Activated CD4-positive, alpha-beta T cell treated with anti-CD3 and anti-CD28 coated beads, Interleukin-2, amount 50 U/mL, for 16 hours (primary cell): ENCODE data around the gene SLC13A3.

ENCODE experiments used
- DNase-seq: peaks from one replicate; pipeline ENCODE4 v3.0.0-alpha.2; 2020

Gene SLC13A3, protein sequence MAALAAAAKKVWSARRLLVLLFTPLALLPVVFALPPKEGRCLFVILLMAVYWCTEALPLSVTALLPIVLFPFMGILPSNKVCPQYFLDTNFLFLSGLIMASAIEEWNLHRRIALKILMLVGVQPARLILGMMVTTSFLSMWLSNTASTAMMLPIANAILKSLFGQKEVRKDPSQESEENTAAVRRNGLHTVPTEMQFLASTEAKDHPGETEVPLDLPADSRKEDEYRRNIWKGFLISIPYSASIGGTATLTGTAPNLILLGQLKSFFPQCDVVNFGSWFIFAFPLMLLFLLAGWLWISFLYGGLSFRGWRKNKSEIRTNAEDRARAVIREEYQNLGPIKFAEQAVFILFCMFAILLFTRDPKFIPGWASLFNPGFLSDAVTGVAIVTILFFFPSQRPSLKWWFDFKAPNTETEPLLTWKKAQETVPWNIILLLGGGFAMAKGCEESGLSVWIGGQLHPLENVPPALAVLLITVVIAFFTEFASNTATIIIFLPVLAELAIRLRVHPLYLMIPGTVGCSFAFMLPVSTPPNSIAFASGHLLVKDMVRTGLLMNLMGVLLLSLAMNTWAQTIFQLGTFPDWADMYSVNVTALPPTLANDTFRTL

DNA sequence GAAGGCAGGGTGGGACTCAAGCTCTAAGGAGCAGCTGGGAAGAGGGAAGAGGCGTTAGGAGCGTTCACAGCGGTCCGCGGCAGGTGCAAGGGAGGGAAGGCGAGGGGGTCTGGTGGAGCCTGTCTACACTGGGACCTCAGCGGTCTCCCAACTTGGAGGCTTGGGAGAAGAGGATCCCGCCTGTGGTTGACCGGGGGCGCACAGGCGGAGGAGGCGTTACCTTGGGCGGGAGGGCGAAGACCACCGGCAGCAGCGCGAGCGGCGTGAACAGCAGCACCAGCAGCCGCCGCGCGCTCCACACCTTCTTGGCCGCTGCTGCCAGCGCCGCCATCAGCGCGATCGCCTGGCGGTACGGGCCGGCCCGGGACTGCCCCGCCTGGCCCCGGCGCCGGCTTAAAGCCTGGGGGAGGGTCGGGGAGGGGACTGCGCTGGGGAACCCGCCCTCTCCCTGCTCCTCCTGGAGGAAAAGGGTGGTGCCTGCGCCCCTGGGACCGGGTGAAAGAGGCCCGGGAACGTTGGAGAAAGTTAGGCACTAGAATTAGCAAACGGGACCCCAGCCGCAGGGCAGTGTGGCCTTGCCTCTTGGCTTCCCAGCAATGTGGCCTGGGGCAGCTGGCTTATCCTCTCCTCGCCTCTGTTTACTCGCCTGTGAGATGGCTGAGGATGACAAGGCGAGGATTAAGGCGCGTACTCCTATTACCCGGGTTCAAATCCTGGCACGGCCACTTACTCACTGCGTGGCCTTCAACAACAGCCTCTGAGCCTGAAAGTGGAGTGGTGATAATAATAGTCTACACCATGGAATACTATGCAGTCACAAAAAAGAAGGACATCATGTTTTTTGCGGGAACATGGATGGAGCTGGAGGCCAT lies at the start of gene SLC13A3:
Gene SLC13A3, minus strand, starts transcription at position 369 of the 872 bp plus-strand sequence. Its CDS starts 38 bp downstream, at position 331.
- DNase-seq = no peak

DNA sequence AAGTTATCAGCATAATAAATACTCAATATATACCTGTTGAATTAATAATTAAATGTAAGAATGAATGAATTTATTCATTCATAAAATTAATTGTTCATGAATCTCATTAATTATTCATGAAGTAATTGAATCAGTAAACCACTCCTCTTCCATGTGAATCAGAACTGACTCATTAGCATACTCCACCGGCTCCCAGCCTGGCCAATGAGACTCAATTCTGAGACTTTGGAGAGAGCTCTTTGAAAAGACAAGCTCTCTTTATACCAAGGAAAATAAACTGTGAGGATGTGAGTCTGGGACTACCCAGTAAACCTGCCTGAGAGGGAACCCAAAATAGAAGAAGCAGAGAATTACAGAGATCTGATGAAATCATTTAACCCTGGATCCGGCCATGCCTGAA lies 49.8 kb upstream of the SLC13A3 start:
- no peak for DNase-seq

DNA sequence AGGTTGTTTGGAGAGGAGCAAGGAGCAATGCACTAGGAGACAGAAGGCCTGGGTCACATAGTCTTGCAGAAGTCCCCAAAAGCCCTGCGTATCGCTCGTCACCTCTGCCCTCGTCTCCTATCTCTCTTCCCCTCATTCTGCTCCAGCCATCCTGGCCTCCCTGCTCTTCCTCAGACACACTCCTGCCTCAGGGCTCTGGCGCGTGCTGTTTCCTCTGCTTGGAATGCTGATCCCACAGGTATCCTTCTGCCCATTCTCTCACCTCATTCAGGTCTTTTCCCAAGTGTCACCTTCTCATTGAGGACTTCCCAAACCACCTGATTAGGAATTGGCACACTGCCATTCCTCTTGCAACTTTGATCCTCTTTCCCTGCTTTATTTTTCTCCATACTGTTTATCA lies 49.2 kb upstream of the SLC13A3 start:
- DNase-seq = no peak

DNA sequence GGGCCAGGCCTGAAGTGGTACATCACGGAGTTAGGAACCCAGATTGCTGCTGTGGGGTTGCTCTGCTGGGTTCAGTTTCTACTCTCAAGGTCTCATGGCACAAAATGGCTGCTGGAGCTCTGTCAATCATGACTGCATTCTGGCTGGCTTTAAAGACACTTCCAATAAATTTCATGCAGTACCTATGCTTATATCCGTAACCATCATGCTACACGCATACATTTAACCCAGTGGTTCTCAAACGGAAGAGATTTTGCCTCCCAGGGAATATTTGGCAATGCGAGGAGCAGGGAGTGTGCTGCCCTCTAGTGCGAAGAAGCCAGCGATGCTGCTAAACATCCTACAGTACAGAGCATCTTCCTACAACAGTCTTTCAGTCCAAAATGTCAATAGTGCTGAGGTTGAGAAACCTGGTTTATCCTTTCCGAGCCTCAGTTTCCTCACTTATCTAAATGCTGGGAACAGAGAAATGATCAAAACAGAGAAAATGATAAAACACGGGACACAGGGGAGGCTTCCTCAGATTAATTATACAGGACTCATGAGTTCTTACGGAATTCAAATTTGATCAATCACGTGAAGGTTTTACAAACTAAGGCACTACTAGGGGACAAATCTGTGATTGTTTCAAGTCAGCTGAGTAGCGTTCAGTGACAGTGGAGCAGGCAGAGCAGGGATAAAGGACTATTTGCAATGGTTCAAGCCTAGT lies 48.5 kb upstream of the SLC13A3 start:
- peak; percentile 27 for DNase-seq

DNA sequence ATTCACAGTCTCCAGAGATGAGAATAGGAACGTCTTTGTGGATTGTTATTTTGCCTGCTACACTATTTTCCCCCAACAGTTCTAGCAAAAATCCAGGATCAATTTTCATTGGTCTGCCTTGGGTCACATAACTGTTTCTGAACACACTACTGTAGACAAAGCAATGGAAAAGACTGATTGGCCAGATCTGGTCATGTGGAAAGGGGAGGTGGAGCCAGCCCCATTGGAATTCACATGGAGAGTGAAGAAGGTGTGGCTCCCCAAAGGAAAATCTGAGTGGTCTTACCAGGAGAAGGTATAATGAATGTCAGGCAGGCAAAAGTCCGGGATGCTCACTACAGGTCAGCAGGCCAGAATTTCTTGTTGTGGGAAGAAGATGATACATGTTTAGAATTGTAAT lies 47.5 kb upstream of the SLC13A3 start:
- no peak for DNase-seq

DNA sequence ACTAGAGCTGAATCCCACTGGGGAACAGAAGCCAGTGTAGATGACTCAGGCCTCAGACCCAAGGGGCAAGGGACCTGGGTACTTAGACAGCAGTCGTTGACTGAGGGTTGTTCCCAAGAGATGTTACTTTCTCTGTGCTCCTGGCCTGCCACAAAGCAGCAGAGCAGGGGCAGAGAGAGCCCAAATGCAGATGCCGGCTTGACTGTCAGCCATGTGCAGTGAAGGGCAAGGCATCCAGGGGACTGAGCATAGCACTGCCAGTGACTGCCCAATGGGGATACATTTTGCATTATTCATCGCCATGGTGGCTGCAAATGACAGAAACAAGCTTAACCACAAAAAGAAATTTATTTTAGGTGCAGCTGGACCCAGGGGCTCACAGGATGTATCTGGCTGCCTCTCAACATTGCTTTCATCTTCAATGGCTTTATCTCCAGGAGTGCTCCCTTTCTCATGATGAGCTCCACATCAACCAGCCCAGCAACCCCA lies 45.6 kb upstream of the SLC13A3 start:
- DNase-seq = no peak

DNA sequence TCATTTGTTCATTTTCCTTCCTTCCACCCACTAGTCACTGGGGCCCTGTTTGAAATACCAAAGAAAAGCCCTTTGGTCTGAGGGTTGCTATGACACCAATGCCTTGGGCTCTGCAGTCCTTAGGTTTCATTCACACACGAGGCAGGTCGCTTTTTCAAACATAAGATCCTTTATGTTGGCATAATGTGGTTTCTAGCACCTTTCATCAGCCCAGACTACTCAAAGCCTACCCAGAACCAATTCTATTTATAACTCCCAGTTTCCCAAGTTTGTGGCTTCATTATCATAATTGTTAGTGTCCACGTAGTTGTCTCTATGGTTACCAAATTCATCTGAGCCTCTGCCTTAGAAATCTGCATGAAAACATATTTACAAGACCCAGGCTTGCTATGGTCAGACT lies 44.6 kb upstream of the SLC13A3 start:
- no peak for DNase-seq

DNA sequence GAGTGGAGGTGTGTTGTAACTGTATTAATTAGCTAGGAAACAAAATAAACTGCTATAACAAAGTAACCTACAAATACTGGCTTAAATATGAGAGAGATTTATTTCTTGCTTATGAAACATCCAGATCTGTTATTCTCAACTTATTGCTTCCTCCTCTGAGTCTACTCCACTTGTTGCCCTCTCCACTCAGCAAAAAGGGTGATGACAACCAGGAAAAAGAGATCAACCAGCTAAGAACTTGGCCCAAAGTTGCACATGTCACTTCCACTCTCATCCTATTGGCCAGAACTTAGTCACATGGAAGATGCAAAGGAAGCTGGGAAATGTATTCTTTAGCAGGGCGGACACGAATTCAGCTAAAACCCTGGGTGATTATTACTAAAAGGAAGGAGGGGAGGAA lies 43.2 kb upstream of the SLC13A3 start:
- DNase-seq = peak; percentile 16

DNA sequence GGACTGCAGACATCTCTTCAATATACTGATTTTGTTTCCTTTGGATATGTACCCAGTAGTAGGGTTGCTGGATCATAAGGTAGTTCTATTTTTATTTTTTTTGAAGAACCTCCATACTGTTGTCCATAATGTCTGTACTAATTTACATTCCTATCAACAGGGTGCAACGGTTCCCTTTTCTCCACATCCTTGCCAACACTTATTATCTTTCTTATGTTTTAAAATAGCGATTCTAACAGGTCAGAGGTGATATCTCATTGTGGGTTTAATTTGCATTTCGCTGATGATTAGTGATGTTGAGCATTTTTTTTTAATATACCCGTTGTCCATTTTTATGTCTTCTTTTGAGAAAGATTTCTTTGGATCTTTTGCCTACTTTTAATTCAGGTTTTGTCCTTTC lies 39.9 kb upstream of the SLC13A3 start:
- no peak for DNase-seq

DNA sequence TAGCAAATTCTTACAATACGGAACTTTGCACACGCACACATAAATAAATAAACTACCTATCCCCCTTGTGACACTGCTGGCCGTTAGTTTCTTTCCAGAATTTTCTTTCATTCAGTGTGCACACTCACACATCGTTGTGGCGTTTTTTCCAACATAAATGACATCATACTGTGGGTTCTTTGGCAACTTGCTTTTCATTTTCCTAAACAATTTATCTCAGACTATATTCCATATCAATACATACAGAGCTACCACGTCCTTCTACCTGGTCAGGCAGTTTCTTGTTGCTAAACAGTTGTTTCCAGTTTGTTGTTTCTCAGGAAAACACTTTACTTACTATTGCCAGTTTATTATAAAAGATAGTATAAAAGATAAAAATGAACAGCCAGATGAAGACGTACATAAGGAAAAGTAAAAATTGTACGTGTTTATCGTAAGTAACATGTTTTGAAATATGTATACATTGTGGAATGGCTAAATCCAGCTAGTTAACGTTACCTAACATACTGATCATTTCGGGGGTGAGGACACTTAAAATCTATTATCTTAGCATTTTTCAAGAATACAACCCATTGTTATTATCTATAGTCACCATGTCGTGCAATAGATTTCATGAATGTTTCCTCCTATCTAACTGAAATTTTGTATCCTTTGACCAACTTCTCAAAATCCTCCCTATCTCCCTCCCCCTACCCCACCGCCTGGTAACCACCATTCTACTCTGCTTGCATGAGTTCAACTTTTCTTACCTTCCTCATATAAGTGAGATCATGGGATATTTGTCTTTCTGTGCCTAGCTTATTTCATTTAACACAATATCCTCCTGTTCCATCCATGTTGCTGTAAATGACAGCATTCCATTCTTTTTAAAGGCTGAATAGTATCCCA lies 39.2 kb upstream of the SLC13A3 start:
- no peak for DNase-seq

DNA sequence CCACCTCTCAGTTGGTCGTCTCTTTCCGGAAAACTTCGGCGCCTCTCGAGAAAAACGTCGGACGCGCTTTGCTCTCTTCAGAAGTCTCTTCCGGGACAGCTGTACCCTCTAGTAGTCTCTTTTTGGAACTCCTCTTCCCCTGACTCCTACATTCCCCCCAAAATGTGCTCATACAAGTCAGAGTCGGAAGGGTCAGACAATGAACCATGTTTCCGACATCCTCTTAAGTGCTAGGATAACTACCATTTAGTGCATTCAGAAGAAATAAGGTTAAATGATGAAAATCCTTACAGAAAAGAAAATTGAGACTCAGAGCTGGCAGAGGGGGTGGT lies 38.5 kb upstream of the SLC13A3 start:
- no peak for DNase-seq

DNA sequence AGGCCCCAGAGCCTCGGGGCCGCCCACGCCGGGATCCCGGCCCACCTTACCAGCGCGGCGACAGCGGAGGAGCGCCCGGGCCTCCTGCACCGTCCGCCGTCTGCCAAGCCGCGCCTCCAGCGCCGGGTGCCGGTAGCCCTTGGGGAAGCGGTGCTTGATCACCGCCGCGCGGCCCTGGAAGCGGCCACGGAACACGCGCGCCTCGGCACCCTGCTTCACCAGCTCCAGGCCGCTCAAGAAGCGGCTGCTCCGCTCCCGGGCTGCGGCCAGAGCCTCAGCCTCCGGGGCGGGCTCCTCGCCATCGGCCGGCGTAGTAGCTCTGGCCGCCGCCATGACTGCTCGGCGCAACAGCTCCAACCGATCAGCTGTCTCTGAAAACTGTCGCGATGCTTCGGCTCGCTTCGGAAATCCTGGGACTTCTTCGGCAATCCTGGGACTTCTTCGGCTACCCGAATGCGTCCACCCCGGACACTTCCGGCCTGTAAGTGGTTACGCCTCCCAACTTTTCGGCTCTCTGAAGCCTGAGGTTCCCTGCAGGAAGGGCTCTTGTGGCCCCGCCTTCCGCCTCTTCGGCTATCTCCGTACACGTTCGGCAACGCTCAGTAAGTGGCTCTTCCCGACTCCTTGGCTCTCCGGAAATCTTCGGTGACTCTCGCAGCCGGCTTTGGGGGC lies 38.0 kb upstream of the SLC13A3 start, which contains the start of gene TP53RK:
Gene TP53RK, minus strand, starts transcription at position 363 of the 672 bp plus-strand sequence. Its CDS starts 30 bp downstream, at position 333.
- peak; percentile 99 for DNase-seq

DNA sequence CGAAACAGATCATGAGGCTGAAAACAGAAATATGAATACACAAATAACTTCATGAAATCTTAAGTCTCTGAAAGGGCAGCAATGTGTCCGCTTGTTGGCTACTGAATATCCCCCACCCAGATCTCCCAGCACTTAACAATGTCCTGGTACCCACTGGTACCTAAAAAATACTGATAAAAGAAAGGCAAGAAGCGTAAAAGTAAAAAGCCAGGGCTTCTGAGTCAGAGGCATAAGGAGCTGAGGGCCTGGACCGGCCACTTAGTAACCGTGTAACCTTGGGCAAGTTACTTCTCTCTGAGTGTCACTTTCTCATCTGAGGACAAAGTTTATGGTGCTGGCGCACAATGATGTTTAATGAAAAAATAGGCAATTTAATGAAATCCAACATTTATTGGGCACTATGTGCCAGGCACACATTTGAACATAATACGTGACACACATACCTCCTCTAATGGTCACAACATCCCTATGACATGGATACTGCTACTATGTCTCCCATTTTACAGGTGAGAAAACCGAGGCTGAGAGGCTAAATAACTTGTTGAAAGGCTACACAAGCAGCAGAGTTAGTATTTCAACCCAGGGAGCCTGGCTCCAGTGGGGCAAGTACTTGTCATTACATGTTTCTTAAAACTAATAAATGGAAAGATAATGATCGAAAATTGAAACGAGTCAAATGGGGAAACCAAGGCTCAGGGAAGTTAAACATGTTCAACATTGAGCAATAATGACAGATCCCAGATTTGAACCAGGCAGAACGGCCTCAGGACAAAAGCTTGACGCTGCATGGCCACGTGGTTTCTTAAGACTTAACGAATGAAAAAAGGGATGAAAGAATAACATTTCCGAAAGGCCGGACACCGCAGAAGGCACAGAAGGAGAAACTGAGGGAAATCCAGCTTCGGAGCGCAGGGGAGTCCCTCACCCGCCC lies 37.2 kb upstream of the SLC13A3 start:
- no peak for DNase-seq

DNA sequence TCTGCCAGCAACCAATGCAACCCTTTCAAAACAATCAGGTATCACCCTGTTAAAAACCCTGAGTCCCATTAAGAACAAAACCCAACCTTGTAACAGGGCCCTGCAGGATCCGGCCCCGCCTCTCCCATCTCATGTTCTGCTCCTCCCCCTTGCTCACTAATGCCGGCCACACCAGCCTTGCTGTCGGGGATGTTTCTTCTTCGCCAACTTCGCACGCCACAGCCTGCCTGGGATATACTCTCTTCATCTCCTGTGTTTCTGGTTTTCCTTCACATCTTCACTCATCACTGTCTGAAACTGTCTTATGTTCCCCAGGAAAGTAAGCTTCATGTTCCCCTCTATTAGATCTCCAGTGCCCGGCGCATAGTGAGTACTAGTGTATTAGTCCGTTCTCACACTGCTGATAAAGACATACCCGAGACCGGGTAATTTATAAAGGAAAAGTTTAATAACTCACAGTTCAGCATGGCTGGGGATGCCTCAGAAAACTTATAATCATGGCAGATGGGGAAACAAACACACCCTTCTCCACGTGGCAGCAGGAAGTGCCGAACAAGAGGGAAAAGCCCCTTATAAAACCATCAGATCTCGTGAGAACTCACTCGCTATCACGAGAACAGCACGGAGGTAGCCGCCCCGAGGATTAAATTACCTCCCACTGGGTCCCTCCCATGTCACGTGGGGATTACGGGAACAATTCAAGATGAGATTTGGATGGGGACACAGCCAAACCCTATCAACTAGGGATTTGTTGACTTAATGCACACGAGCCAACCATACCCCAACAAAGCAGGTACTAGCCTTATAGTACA lies 32.9 kb upstream of the SLC13A3 start:
- DNase-seq = no peak

DNA sequence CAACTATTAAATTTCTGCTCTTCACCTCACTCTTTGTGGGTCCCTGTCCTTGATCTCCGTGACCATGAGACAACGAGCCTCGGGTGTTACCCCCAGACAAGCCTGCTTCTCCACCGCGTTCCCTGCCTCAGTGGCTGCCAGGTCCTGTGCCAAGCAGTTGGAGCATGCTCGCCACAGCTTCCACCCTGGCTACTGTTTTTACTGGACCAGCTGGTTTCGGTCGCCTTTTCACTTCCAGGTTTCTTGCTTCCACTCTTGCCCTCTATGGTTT lies 32.3 kb upstream of the SLC13A3 start:
- no peak for DNase-seq

DNA sequence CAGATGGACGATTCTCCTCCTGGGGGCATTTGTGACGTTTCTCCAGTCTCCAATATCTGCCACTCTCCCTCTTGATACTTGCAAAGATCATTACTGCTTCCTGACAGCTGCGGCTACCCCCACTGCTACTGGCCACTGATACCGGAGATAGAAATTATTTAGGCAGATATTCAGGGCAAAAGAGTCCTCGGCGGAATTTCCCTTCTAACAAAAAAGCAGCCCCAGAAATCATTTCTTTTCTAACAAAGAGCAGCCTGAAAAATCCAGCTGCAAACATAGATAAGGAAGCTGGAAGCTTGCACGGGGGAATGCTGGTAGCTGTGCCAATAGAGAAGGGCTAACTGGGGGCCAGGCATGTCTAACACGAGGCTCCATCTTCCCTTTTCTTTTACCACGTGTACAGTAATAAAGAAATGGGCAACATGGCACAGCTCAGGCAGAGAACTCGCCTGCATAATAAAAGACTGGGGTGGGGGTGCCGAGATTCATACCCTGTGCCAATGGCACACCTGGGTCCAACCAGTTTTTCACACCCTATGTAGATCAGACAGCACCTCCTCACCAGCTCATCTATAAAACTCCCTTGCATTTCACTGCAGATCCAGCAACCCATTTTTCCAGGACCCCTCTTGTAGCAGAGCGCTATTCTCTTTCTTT lies 31.9 kb upstream of the SLC13A3 start:
- no peak for DNase-seq

DNA sequence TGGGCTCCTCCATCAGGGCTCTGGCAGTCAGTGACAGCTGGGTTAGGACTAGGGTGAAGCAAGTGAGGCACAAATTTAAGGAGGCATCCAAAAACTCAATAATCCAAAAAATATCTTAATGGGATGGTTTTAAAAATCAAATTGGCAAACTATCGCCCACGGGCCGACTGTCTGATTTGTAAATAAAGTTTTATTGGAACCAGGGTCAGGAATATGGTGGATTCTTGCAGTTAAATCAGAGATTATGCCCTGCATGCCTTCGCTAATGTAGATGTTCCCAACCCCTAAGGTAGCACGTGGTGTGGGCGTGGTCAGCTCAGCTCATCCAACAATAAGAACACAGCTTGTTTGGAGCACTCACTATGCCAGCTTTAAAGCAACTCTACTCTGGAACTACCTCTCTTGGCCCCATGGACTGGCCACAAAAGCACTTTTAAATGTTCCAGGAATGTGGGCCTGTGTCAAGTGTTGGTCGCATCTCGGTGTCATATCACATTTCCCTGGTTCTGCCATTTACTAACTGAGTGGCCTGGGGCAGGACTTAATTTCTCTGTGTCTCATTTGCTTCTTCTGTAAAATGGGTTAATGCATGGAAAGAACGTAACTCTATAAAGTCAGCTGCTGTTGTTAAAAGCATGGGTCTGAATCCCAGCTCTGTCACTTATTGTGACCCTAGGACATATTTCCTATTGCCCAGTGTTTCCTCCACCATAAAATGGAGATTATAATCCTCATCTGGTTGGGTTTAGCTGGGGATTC lies 31.0 kb upstream of the SLC13A3 start:
- DNase-seq = no peak
